HG02973 (cell line): ENCODE data around the gene TENT5C.

Experiments used
- ATAC-seq: cut with Tn5 transposase; IDR thresholded peaks from one replicate; pipeline ENCODE4 v1.9.1; 2021; ENCODE audit warnings: moderate library complexity; ENCODE audit not compliant: unreplicated experiment

The TENT5C gene

GRCh38 chr1:117632269-117633067 lies 26.6 kb downstream of the TENT5C start:
- no peak for ATAC-seq

DNA sequence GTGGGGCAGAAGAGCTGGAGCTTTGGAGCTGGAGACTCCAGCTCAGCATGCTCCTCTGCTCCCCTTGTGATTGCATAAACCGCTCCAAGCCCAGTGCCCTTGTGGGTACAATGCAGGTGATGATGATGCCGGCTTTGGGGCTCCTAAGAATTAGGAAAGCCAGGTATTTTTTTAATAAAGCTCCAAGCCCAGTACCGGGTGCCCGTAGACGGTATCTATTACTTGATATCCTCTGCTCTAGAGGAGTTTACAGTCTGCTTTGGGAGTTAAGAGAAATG lies 27.2 kb downstream of the TENT5C start:
- ATAC-seq: no peak

DNA sequence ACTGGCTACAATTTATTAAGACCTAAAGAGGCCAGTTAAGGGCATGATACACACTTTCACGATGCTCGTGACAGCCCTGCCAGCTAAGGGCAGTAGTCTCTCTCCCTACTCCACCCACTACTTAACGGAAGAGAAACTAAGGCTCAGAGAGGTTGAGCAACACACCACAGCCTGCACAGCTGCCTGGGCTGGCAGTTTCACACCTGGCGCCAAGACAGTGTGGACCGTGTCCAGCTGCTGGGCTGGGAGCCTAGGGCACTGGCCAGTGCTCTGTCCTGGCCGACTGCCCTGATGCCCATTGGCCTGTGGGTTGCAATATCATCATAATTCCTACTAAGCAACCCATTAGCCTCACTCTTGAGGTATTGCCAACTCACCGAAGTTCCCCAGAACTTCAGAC lies 27.6 kb downstream of the TENT5C start:
- ATAC-seq: no peak

GRCh38 chr1:117633936-117634335 lies 28.1 kb downstream of the TENT5C start:
- no peak for ATAC-seq

DNA sequence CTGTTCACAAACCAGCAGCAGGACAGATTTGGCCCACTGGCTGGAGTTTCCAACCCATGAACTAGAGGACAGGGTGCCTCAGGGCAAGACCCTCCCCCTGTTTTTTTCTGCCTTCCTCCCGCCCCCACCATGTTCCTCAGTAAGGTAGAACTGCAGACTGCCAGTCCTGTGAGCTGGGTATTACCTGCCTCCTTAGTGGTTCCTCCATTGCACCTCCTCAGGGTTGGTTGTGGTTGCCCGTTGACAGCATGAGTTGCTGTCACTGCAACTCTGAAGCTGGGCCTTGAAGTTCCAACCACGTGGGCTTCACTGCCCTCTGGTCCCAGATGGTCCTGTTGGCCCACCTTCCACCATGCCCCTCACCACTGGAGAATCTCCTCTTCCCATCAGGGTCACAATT lies 28.8 kb downstream of the TENT5C start:
- ATAC-seq: no peak

- ATAC-seq: no peak
These were observed 30.0 kb downstream of the TENT5C start for GRCh38 chr1:117635805-117636204.

GRCh38 chr1:117636637-117637425 lies 31.0 kb downstream of the TENT5C start:
- ATAC-seq: no peak

DNA sequence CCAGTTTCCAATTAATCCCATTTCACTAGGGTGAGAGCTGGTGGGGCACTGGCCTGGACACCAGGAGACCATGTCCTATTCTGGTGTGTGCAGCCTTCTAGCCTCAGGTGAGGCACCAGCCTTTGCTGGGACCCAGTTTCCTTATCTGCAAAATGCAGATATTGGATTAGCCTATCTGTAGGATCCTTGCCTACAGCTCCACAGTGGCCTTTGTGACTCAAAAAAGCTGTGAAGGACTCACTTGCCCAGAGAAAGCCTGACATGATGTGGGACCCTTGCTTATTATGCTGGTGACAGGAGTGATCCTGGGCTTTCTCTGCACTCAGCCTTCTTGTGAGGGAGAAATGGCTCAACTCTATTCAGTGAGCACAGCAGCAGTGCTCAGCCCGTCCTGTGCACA lies 32.3 kb downstream of the TENT5C start:
- ATAC-seq: no peak

GRCh38 chr1:117638759-117639158 lies 32.9 kb downstream of the TENT5C start:
- no peak for ATAC-seq

DNA sequence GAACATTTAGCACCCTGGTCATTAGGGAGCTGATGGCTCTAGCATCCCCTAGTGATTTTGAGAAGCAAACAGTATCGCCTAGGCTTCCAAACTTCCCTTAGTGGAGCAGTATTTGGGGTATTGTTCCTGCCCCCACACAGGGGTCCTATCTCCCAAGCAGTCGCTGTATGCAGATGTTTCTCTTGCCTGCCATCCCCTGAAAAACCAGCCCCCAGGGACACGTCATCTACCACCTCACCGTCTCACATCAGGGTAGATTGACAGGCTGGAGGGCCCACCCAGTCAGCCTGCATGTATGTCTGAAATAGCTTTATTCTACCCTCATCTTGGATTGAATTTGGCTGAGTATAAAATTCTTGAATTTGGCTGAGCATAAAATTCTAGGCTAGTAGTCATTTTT lies 33.9 kb downstream of the TENT5C start:
- no peak for ATAC-seq

DNA sequence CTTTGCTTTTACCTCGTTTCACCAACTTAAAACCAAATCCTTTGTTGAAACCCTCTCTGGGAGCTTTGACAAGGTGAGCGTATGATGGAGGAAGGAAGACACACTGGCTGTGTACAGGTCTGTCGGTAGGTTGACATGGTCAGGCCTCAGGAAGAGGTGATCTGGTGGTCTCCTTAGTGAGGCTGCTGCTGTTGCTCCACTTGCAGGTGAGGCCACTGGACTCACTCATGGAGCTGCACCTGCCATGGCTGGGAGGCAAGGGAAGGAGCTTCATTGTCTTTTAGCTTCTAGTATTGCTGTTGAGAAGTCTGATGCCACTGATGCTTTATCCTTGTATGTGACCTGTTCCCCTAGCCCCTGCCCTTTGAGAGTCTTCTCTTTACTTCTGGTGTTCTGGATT lies 35.7 kb downstream of the TENT5C start:
- ATAC-seq: no peak

DNA sequence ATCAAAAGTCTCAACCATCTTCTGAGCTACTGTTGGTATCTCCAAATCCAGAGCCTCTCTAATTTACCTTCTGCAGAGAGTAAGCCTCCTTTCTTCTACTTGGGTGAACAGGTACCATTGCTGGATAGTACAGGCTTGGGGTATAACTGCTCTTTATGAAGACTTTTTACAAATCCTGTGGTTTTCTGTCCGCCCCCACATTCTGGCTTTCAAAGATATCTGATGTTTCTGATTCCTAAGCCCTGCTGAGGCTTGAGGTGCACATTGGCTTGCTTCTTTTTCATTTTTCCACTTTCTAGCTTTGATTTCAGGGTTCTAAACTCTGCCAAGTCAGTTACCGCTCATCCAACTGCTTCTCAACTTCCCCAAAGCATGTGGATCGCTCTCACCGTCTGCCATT lies 37.1 kb downstream of the TENT5C start:
- no peak for ATAC-seq

- ATAC-seq: no peak
These were observed 37.8 kb downstream of the TENT5C start for GRCh38 chr1:117643601-117644000.

- peak; percentile 56 for ATAC-seq
These were observed 39.0 kb downstream of the TENT5C start for GRCh38 chr1:117644696-117645311.

DNA sequence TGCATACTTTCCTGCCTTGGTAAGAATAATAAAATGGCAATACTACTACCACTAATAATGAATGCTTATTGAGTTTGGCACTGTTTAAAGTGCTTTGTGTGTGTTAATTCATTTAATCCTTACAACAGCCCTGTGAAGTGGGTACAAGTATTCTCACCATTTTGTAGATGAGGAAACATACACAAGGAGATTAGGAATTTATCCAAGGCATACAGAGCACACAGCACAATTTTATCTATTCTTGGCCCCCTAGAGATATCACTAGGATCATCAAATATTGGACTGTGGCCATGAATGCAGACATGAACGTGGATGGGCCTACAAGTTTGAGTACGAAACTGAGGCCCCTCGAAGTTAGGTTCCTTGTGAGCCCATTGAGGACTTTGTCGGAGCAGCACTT lies 39.5 kb downstream of the TENT5C start:
- ATAC-seq: no peak

- no peak for ATAC-seq
These were observed 40.4 kb downstream of the TENT5C start for GRCh38 chr1:117646007-117646811.

DNA sequence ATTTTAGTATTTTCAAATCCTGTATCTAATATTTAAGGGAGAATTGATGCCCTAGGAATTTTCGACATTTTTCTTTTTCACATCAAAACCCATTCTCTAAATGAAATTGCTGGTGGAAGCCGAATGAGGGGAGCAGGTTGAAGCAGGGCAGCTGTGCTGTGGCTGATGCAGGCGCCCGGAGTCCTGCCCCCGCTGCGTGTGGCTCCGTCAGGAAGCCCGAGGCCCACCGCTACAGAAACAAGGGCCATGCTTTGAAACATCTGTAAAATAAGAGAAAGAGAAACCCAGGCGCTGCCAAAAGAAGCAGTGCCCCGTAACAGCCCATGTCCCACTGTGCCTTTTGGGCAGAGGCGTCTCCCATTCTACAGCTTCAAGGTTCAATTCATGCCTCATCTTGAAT lies 41.1 kb downstream of the TENT5C start:
- ATAC-seq: no peak

- no peak for ATAC-seq
These were observed 42.2 kb downstream of the TENT5C start for GRCh38 chr1:117648015-117648414.

GRCh38 chr1:117650840-117651568 lies 45.2 kb downstream of the TENT5C start:
- no peak for ATAC-seq

DNA sequence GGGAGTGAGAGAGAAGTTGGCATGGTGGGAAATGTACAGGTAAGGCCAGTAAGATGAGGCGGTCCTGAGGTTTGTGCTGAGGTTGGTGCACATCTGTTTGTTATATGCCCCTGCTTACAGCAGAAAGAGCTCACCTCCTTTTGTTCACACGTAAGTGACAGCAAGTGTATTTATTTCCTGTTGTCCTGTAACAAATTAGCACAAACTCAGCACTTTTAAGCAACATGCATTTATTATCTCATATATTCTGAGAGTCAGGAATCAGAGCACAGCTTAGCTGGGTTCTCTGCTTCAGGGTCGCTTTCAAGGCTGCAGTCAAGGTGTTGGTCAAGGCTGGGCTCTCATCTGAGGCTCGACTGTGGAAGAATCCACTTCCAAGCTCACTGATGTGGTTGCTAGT lies 45.8 kb downstream of the TENT5C start:
- no peak for ATAC-seq

DNA sequence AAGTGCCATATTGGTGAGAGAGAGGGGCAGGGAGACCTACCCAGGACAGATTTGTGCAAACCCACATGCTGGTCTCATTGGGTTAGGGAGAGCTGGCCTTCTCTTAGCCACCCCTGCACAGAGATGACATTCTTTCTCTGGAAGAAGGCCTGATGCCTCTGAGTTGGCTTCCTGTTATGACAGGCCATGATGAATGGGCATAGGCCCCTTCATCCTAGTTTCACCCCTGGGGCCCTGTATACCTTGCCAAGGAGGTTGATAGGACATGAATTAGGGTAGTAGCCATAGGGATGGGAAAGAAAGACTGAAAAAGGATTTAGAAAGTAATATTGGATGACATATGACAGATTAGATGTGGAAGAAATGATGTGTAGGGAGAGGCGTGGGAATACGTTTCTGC lies 46.6 kb downstream of the TENT5C start:
- ATAC-seq: no peak
